Karpas-422 (cell line): Measurements from ENCODE around the gene BET1. TPM values are rescaled to one million over a fixed set of nuclear protein-coding genes. Genes with fewer than 3 reads are reported as not detected.
"Not testable (repeated sequence)": the region's sequence is repeated elsewhere in the genome, so short reads cannot be mapped to it uniquely, and the experiment has no call there.

Experiments
- DNase-seq: peaks from one replicate; pipeline ENCODE4 v3.0.0-alpha.2; 2015
- H2AFZ ChIP-seq: fragments of 200-600 bp; sonication (generic); 2 replicates; pipeline ENCODE4 v1.6.1; 2014; ENCODE audit warnings: antibody characterized with exemption, low read length, mixed read lengths
- H3K27ac ChIP-seq: fragments of 200-600 bp; sonication (generic); 2 replicates; pipeline ENCODE4 v1.5.1; 2014; ENCODE audit warnings: mild to moderate bottlenecking, low read length, moderate library complexity
- H3K27me3 ChIP-seq: fragments of 200-600 bp; sonication (generic); 2 replicates; pipeline ENCODE4 v1.6.1; 2014; ENCODE audit warnings: low read length, mixed read lengths
- H3K36me3 ChIP-seq: fragments of 200-600 bp; sonication (generic); 2 replicates; pipeline ENCODE4 v1.6.1; 2014; ENCODE audit warnings: low read length, mixed read lengths; ENCODE audit not compliant: insufficient read depth
- H3K4me1 ChIP-seq: fragments of 200-600 bp; sonication (generic); 2 replicates; pipeline ENCODE4 v1.6.1; 2014; ENCODE audit warnings: mild to moderate bottlenecking, low read length, mixed read lengths
- H3K4me2 ChIP-seq: fragments of 200-600 bp; sonication (generic); 2 replicates; pipeline ENCODE4 v1.6.1; 2014; ENCODE audit warnings: low read length, low read depth, mild to moderate bottlenecking; ENCODE audit not compliant: poor library complexity, severe bottlenecking
- H3K4me3 ChIP-seq: fragments of 200-600 bp; sonication (generic); 2 replicates; pipeline ENCODE4 v1.5.1; 2014; ENCODE audit warnings: mild to moderate bottlenecking, antibody characterized with exemption, low read length, mixed read lengths
- H3K79me2 ChIP-seq: fragments of 200-600 bp; sonication (generic); 2 replicates; pipeline ENCODE4 v1.6.1; 2014; ENCODE audit warnings: mild to moderate bottlenecking, low read length, mixed read lengths
- H3K9ac ChIP-seq: fragments of 200-600 bp; sonication (generic); 2 replicates; pipeline ENCODE4 v1.6.0; 2014; ENCODE audit warnings: low read length
- H3K9me2 ChIP-seq: fragments of 200-600 bp; sonication (generic), shearing (Covaris generic); replicated peaks from 2 replicates; pipeline ENCODE4 v1.6.0; 2014; ENCODE audit warnings: mild to moderate bottlenecking, low read length, moderate library complexity; ENCODE audit not compliant: insufficient read depth
- H3K9me3 ChIP-seq: fragments of 300-700, 200-600 bp; sonication (generic); 2 replicates; pipeline ENCODE4 v1.6.1; 2014; ENCODE audit warnings: low read length, mixed read lengths
- H4K20me1 ChIP-seq: fragments of 200-600 bp; sonication (generic); 2 replicates; pipeline ENCODE4 v1.6.1; 2014; ENCODE audit warnings: mild to moderate bottlenecking, antibody characterized with exemption, low read length, low read depth; ENCODE audit not compliant: insufficient read depth
- total RNA-seq: library from RNA; depleted of rRNA; stranded (reverse); fragments of >200 nt; shearing (Covaris generic); gene quantifications from 2 replicates; pipeline ENCODE4 v1.2.3, GENCODE V29; 2014; ENCODE audit warnings: low replicate concordance

BET1 gene
- total RNA-seq, 1 experiment from 2014 or later: 28.0 TPM

DNA sequence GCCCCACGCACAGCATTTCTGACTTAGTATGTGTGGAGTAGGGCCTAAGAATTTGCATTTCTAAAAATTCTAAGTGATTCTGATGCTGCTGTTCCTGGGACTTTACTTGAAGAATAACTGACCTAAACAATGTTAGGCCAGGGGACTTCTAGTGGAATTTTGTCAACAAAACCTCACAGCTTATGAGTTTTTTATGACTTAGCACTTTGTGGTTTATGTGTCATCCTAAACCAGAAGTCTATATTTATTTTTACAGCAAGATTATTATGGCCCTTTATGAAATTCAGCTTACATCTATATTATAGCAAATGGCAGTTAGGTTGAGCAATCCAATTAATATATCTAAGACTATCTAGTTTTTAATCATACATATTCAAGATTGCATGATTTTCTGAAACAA lies 24.6 kb upstream of the BET1 start:
- H2AFZ ChIP-seq: no peak overlapping the region
- no peak for DNase-seq

DNA sequence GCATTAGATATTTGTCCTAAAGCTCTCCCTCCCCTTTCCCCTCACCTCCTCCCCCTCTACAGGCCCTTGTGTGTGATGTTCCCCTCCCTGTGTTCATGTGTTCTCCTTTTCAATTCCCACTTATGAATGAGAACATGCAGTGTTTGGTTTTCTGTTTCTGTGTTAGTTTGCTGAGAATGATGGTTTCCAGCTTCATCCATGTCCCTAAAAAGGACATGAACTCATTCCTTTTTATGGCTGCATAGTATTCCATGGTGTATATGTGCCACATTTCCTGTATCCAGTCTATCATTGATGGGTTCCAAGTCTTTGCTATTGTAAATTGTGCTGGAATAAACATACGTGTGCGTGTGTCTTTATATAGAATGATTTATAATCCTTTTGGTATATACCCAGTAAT lies 22.5 kb upstream of the BET1 start:
- H3K9me3 ChIP-seq, H3K36me3 ChIP-seq, H2AFZ ChIP-seq: not testable (repeated sequence)

More for the DNA sequence above, 24.6 kb upstream of the BET1 start:
- Histone ChIP-seq H3K9me2 (no peaks in the 10 kb centered on the region), H3K79me2 (no peaks in the 10 kb centered on the region), H3K36me3 (no peaks in the 10 kb centered on the region), H3K4me1 (no peaks in the 10 kb centered on the region), H3K27me3 (no peaks in the 10 kb centered on the region), H3K27ac (no peak overlapping the region), H3K4me2 (no peak overlapping the region), H3K9me3 (no peaks in the 10 kb centered on the region), H3K9ac (no peak overlapping the region), H4K20me1 (no peaks in the 10 kb centered on the region), H3K4me3 (no peak overlapping the region)

GRCh38 chr7:94022550-94022949 lies 18.4 kb upstream of the BET1 start:
- Histone ChIP-seq H2AFZ (no peak overlapping the region), H3K9me3 (no peaks in the 10 kb centered on the region), H3K36me3 (no peaks in the 10 kb centered on the region), H3K27ac (no peak overlapping the region), H3K4me3 (no peak overlapping the region), H3K9me2 (no peaks in the 10 kb centered on the region), H3K4me2 (no peak overlapping the region), H3K79me2 (no peaks in the 10 kb centered on the region), H3K9ac (no peak overlapping the region), H3K4me1 (no peaks in the 10 kb centered on the region), H3K27me3 (no peaks in the 10 kb centered on the region), H4K20me1 (no peaks in the 10 kb centered on the region)
- DNase-seq: no peak

More for the DNA sequence above, 22.5 kb upstream of the BET1 start:
- H3K9ac ChIP-seq, H3K27ac ChIP-seq, H3K9me2 ChIP-seq, H3K27me3 ChIP-seq, H3K4me3 ChIP-seq, H3K4me2 ChIP-seq, DNase-seq, H3K4me1 ChIP-seq, H4K20me1 ChIP-seq, H3K79me2 ChIP-seq: not testable (repeated sequence)

DNA sequence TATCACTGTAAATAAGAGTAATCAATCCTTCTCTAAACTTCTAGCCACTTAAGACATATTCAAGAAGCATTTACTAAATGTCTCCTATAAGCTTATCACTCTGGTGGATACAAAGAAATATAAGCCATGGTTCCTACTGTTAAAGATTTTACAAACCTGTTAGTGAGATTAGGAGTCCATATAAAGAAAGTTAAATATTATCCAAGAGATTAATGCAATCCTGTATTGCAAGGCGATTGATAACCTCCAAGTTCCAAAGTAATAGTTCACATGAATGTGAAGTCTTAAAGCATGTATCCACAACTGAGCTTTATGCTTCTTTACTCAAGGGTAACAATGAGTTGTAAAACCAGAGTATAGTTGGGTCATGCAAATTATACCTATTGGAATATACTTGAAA lies 12.6 kb upstream of the BET1 start:
- no peak overlapping the region for H2AFZ ChIP-seq
- no peak overlapping the region for H3K9ac ChIP-seq
- H3K27ac ChIP-seq: no peak overlapping the region
- no peaks in the 10 kb centered on the region for H3K4me1 ChIP-seq
- no peak for DNase-seq
- no peak overlapping the region for H3K4me2 ChIP-seq
- no peaks in the 10 kb centered on the region for H3K9me2 ChIP-seq
- H3K9me3 ChIP-seq: no peaks in the 10 kb centered on the region
- no peaks in the 10 kb centered on the region for H3K27me3 ChIP-seq
- H3K4me3 ChIP-seq: no peak overlapping the region
- no peaks in the 10 kb centered on the region for H3K79me2 ChIP-seq
- no peaks in the 10 kb centered on the region for H4K20me1 ChIP-seq
- H3K36me3 ChIP-seq: no peaks in the 10 kb centered on the region

- no peak overlapping the region for H3K9ac ChIP-seq
- no peaks in the 10 kb centered on the region for H3K4me1 ChIP-seq
- no peak overlapping the region for H3K27ac ChIP-seq
- H3K4me2 ChIP-seq: no peak overlapping the region
- no peaks in the 10 kb centered on the region for H3K79me2 ChIP-seq
- no peaks in the 10 kb centered on the region for H3K36me3 ChIP-seq
- H4K20me1 ChIP-seq: no peaks in the 10 kb centered on the region
- no peaks in the 10 kb centered on the region for H3K9me3 ChIP-seq
- no peaks in the 10 kb centered on the region for H3K27me3 ChIP-seq
- no peak overlapping the region for H3K4me3 ChIP-seq
- H2AFZ ChIP-seq: no peak overlapping the region
- DNase-seq: no peak
- no peaks in the 10 kb centered on the region for H3K9me2 ChIP-seq
These were observed 11.4 kb upstream of the BET1 start for GRCh38 chr7:94015538-94015937.

- H3K27me3 ChIP-seq: no peaks in the 10 kb centered on the region
- no peak overlapping the region for H3K4me2 ChIP-seq
- H3K36me3 ChIP-seq: no peaks in the 10 kb centered on the region
- H3K9me3 ChIP-seq: no peaks in the 10 kb centered on the region
- H3K4me1 ChIP-seq: no peaks in the 10 kb centered on the region
- H2AFZ ChIP-seq: no peak overlapping the region
- H3K79me2 ChIP-seq: no peaks in the 10 kb centered on the region
- H3K27ac ChIP-seq: no peak overlapping the region
- DNase-seq: no peak
- H4K20me1 ChIP-seq: no peaks in the 10 kb centered on the region
- no peak overlapping the region for H3K4me3 ChIP-seq
- no peak overlapping the region for H3K9ac ChIP-seq
- H3K9me2 ChIP-seq: no peaks in the 10 kb centered on the region
These were observed 8.6 kb upstream of the BET1 start for GRCh38 chr7:94012746-94013145.

- H3K4me1 ChIP-seq: no peaks in the 10 kb centered on the region
- H3K9me3 ChIP-seq: no peaks in the 10 kb centered on the region
- no peaks in the 10 kb centered on the region for H3K9me2 ChIP-seq
- H3K27me3 ChIP-seq: no peaks in the 10 kb centered on the region
- no peak overlapping the region for H3K27ac ChIP-seq
- H3K9ac ChIP-seq: no peak overlapping the region
- H3K4me3 ChIP-seq: no peak overlapping the region
- no peaks in the 10 kb centered on the region for H4K20me1 ChIP-seq
- H3K4me2 ChIP-seq: no peak overlapping the region
- no peaks in the 10 kb centered on the region for H3K79me2 ChIP-seq
- DNase-seq: no peak
- H3K36me3 ChIP-seq: no peaks in the 10 kb centered on the region
- no peak overlapping the region for H2AFZ ChIP-seq
These were observed 7.7 kb upstream of the BET1 start for GRCh38 chr7:94011714-94012353.

GRCh38 chr7:94008537-94008936 lies 4.4 kb upstream of the BET1 start:
- Histone ChIP-seq H3K79me2 (peaks cover 6% of the 10 kb centered on the region), H4K20me1 (no peaks in the 10 kb centered on the region), H3K4me3 (no peak overlapping the region), H3K9me3 (no peaks in the 10 kb centered on the region), H3K9me2 (no peaks in the 10 kb centered on the region), H3K27ac (no peak overlapping the region), H3K9ac (no peak overlapping the region), H3K4me1 (peaks cover 9% of the 10 kb centered on the region), H3K4me2 (no peak overlapping the region), H3K27me3 (no peaks in the 10 kb centered on the region), H2AFZ (no peak overlapping the region), H3K36me3 (no peaks in the 10 kb centered on the region)
- DNase-seq: no peak

DNA sequence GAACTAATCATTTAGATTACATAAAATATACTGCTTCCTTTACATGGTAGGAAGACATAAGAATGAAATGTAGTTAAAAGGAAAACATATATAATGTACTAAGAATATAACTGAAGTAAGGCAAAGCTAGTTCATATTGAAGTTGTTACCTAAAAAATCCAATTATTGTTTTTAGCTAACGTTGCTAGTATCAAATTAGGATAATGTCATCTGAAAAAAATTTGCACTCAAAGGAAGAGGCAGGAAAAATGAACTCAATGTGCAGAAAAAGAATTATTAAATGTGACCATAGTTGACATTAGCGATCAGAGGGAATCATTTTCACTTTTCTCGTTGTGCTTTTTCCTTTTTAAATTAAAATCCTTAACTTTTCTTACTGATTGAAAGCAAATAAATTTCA lies 1.6 kb upstream of the BET1 start:
- H3K4me2 ChIP-seq: no peak overlapping the region
- no peak overlapping the region for H2AFZ ChIP-seq
- H3K36me3 ChIP-seq: no peaks in the 10 kb centered on the region
- H3K9me2 ChIP-seq: no peaks in the 10 kb centered on the region
- H3K4me1 ChIP-seq: peaks cover 20% of the 10 kb centered on the region
- no peaks in the 10 kb centered on the region for H3K27me3 ChIP-seq
- peaks cover 33% of the 10 kb centered on the region for H3K79me2 ChIP-seq
- DNase-seq: no peak
- no peak overlapping the region for H3K9ac ChIP-seq
- no peak overlapping the region for H3K4me3 ChIP-seq
- no peaks in the 10 kb centered on the region for H4K20me1 ChIP-seq
- H3K9me3 ChIP-seq: no peaks in the 10 kb centered on the region
- no peak overlapping the region for H3K27ac ChIP-seq
